Activated T-cell treated with anti-CD3 and anti-CD28 coated beads, Interleukin-2, amount 50 U/mL, for 4 hours (primary cell): ENCODE data around the gene RNF223. TPM values are rescaled to one million over a fixed set of nuclear protein-coding genes. Genes with fewer than 3 reads are reported as not detected.
"Not testable (repeated sequence)": the region's sequence is repeated elsewhere in the genome, so short reads cannot be mapped to it uniquely, and the experiment has no call there.

ENCODE experiments used
- ATAC-seq, 2 donors: fragments of 200-7000 bp; cut with Tn5 transposase; one replicate each; pipeline ENCODE4 v1.10.0; 2021
- DNase-seq: peaks from one replicate; pipeline ENCODE4 v3.0.0-alpha.2; 2020
- H3K27me3 Mint-ChIP-seq: one replicate; pipeline ENCODE4 v1.8.0; 2021; ENCODE audit warnings: low read depth, mixed read lengths
- H3K36me3 Mint-ChIP-seq: one replicate; pipeline ENCODE4 v1.8.0; 2022; ENCODE audit warnings: mixed read lengths; ENCODE audit not compliant: insufficient read depth
- H3K4me1 Mint-ChIP-seq: one replicate; pipeline ENCODE4 v1.8.0; 2021; ENCODE audit warnings: low read depth, mixed read lengths
- H3K4me3 Mint-ChIP-seq: one replicate; pipeline ENCODE4 v1.8.0; 2021; ENCODE audit warnings: mild to moderate bottlenecking, moderate library complexity, mixed read lengths
- H3K9me3 Mint-ChIP-seq: one replicate; pipeline ENCODE4 v1.8.0; 2021; ENCODE audit warnings: mixed read lengths
- total RNA-seq, 3 donors: library from RNA; stranded (reverse); gene quantifications; one replicate each; pipeline ENCODE4 v1.2.1, GENCODE V29; 2021

RNF223 gene
- total RNA-seq, 3 donors from 2014 or later, result 0.16 TPM; not detected in 2

GRCh38 chr1:1085911-1086841 lies 12.1 kb upstream of the RNF223 start:
- Mint-ChIP-seq H3K4me3 (no peak overlapping the region), H3K9me3 (no peaks in the 10 kb centered on the region), H3K27me3 (no peaks in the 10 kb centered on the region), H3K36me3 (peaks cover 2% of the 10 kb centered on the region), H3K4me1 (no peaks in the 10 kb centered on the region)
- ATAC-seq (no peak), DNase-seq (no peak)

GRCh38 chr1:1085171-1085841 lies 11.2 kb upstream of the RNF223 start:
- no peak for ATAC-seq
- no peaks in the 10 kb centered on the region for H3K4me1 Mint-ChIP-seq
- DNase-seq, result peak; percentile 4
- no peaks in the 10 kb centered on the region for H3K9me3 Mint-ChIP-seq
- H3K36me3 Mint-ChIP-seq, result peaks cover 2% of the 10 kb centered on the region
- no peaks in the 10 kb centered on the region for H3K27me3 Mint-ChIP-seq
- no peak overlapping the region for H3K4me3 Mint-ChIP-seq

- Mint-ChIP-seq H3K27me3 (no peaks in the 10 kb centered on the region), H3K36me3 (peaks cover 2% of the 10 kb centered on the region)
- ATAC-seq, result no peak
Observed at GRCh38 chr1:1084372-1085170, 10.5 kb upstream of the RNF223 start.

GRCh38 chr1:1083416-1084371 lies 9.6 kb upstream of the RNF223 start:
- Mint-ChIP-seq H3K36me3 (peaks cover 2% of the 10 kb centered on the region), H3K9me3 (no peaks in the 10 kb centered on the region), H3K27me3 (no peaks in the 10 kb centered on the region), H3K4me1 (peaks cover 4% of the 10 kb centered on the region), H3K4me3 (no peak overlapping the region)
- DNase-seq (peak; percentile 4), ATAC-seq (no peak)

More at GRCh38 chr1:1084372-1085170, 10.5 kb upstream of the RNF223 start:
- peak; percentile 4 for DNase-seq
- Mint-ChIP-seq H3K4me3 (no peak overlapping the region), H3K9me3 (no peaks in the 10 kb centered on the region), H3K4me1 (peaks cover under 1% of the 10 kb centered on the region)

- ATAC-seq (no peak), DNase-seq (peak; percentile 4)
- H3K4me1 Mint-ChIP-seq, result peaks cover 4% of the 10 kb centered on the region
Observed at GRCh38 chr1:1082776-1083415, 8.8 kb upstream of the RNF223 start.

GRCh38 chr1:1082239-1082775 lies 8.2 kb upstream of the RNF223 start:
- DNase-seq (peak; percentile 4), ATAC-seq (no peak)
- Mint-ChIP-seq H3K9me3 (no peaks in the 10 kb centered on the region), H3K36me3 (peaks cover 2% of the 10 kb centered on the region), H3K4me3 (no peak overlapping the region), H3K4me1 (peaks cover 4% of the 10 kb centered on the region), H3K27me3 (no peaks in the 10 kb centered on the region)

More at GRCh38 chr1:1082776-1083415, 8.8 kb upstream of the RNF223 start:
- Mint-ChIP-seq H3K27me3 (no peaks in the 10 kb centered on the region), H3K9me3 (no peaks in the 10 kb centered on the region), H3K4me3 (no peak overlapping the region), H3K36me3 (peaks cover 2% of the 10 kb centered on the region)

GRCh38 chr1:1081311-1082238 lies 7.5 kb upstream of the RNF223 start:
- peak; percentile 4 for DNase-seq
- peaks cover 2% of the 10 kb centered on the region for H3K36me3 Mint-ChIP-seq

GRCh38 chr1:1080951-1081310 lies 6.8 kb upstream of the RNF223 start:
- no peak for DNase-seq
- no peaks in the 10 kb centered on the region for H3K9me3 Mint-ChIP-seq
- ATAC-seq, result no peak
- H3K27me3 Mint-ChIP-seq, result no peaks in the 10 kb centered on the region
- peaks cover 4% of the 10 kb centered on the region for H3K4me1 Mint-ChIP-seq
- peaks cover 2% of the 10 kb centered on the region for H3K36me3 Mint-ChIP-seq
- no peak overlapping the region for H3K4me3 Mint-ChIP-seq

More at GRCh38 chr1:1081311-1082238, 7.5 kb upstream of the RNF223 start:
- Mint-ChIP-seq H3K27me3 (no peaks in the 10 kb centered on the region), H3K4me3 (no peak overlapping the region), H3K9me3 (no peaks in the 10 kb centered on the region), H3K4me1 (peaks cover 4% of the 10 kb centered on the region)
- ATAC-seq, result no peak

GRCh38 chr1:1080122-1080757 lies 6.1 kb upstream of the RNF223 start:
- DNase-seq (peak; percentile 4), ATAC-seq (peak; percentile 36 to 44)
- Mint-ChIP-seq H3K36me3 (peaks cover 2% of the 10 kb centered on the region), H3K4me1 (peaks cover 4% of the 10 kb centered on the region), H3K9me3 (no peaks in the 10 kb centered on the region), H3K4me3 (no peak overlapping the region), H3K27me3 (no peaks in the 10 kb centered on the region)

GRCh38 chr1:1079408-1080121 lies 5.5 kb upstream of the RNF223 start:
- DNase-seq (peak; percentile 33), ATAC-seq (peak; percentile 65 to 73)
- Mint-ChIP-seq H3K27me3 (peaks cover 3% of the 10 kb centered on the region), H3K4me3 (peak overlapping the region; percentile 13), H3K4me1 (peaks cover 4% of the 10 kb centered on the region), H3K36me3 (peaks cover 2% of the 10 kb centered on the region), H3K9me3 (no peaks in the 10 kb centered on the region)

- peaks cover 11% of the 10 kb centered on the region for H3K27me3 Mint-ChIP-seq
- H3K4me3 Mint-ChIP-seq, H3K36me3 Mint-ChIP-seq, H3K4me1 Mint-ChIP-seq, H3K9me3 Mint-ChIP-seq, ATAC-seq, DNase-seq: not testable (repeated sequence)
Observed at GRCh38 chr1:1077396-1077795, 3.3 kb upstream of the RNF223 start.
